ENCODE measurements around the gene PTPRK.

- TF ChIP-seq, protein P1, sequence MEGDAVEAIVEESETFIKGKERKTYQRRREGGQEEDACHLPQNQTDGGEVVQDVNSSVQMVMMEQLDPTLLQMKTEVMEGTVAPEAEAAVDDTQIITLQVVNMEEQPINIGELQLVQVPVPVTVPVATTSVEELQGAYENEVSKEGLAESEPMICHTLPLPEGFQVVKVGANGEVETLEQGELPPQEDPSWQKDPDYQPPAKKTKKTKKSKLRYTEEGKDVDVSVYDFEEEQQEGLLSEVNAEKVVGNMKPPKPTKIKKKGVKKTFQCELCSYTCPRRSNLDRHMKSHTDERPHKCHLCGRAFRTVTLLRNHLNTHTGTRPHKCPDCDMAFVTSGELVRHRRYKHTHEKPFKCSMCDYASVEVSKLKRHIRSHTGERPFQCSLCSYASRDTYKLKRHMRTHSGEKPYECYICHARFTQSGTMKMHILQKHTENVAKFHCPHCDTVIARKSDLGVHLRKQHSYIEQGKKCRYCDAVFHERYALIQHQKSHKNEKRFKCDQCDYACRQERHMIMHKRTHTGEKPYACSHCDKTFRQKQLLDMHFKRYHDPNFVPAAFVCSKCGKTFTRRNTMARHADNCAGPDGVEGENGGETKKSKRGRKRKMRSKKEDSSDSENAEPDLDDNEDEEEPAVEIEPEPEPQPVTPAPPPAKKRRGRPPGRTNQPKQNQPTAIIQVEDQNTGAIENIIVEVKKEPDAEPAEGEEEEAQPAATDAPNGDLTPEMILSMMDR (conservative IDR thresholded peaks at IDR 0.05; ENCODE audit: low read depth, low read length) = no peak
- TF ChIP-seq EZH2 (IDR thresholded peaks at IDR 0.05; ENCODE audit: low read length, unreplicated experiment) = no peak
- no peak for TF ChIP-seq EZH2phosphoT487 (IDR thresholded peaks at IDR 0.05; ENCODE audit: borderline replicate concordance, low read length)
These were observed 318.1 kb downstream of the PTPRK start for GRCh38 chr6:128202169-128202765.

Data from PC-3 (cell line).